Esophagus muscularis mucosa (tissue), 4 donors: ENCODE data around the gene ALG8.

Experiments used
- CTCF ChIP-seq, 3 experiments: fragments of 200-600 bp in 2 of 3; fragments of 450-650 bp in 1 of 3; sonication (generic) in 2 of 3; IDR thresholded peaks; one replicate each; pipeline ENCODE4 v1.5.1; 2017 to 2019; ENCODE audit warnings: antibody characterized with exemption in 3 of 3, mild to moderate bottlenecking in 2 of 3, moderate library complexity in 1 of 3
- EP300 ChIP-seq: sonication (generic); formaldehyde crosslinking; IDR thresholded peaks from one replicate; pipeline ENCODE4 v1.6.1; 2017; ENCODE audit warnings: antibody characterized with exemption
- POLR2A ChIP-seq: fragments of 450-650 bp; IDR thresholded peaks from one replicate; pipeline ENCODE4 v1.6.1; 2017; ENCODE audit warnings: antibody characterized with exemption, moderate library complexity, mild to moderate bottlenecking, low read depth
- POLR2AphosphoS5 ChIP-seq, 2 donors: sonication (generic); formaldehyde crosslinking; IDR thresholded peaks; one replicate each; pipeline ENCODE4 v1.6.1; 2017; ENCODE audit warnings: antibody characterized with exemption in 2 of 2

- TF ChIP-seq CTCF (IDR thresholded peaks at IDR 0.05) = no peak
- no peak for TF ChIP-seq POLR2AphosphoS5 (IDR thresholded peaks at IDR 0.05)
- TF ChIP-seq POLR2A = no peak
- TF ChIP-seq EP300 = no peak
Observed at GRCh38 chr11:78072455-78072854, 67.0 kb downstream of the ALG8 start.
